ENCODE data around the gene GSK3B.
A peak's percentile ranks its signal among the peaks of the same experiment; 100 is the strongest.

Gene GSK3B

GRCh38 chr3:120114376-120114775, 20.1 kb upstream of the GSK3B start:
- peak; percentile 86 for DNase-seq (ENCODE audit: low read depth)
- no peak overlapping the region for H3K4me3 ChIP-seq (ENCODE audit: low read length)
- TF ChIP-seq CTCF (IDR thresholded peaks at IDR 0.05; ENCODE audit: insufficient read depth, low read depth, low read length, missing control alignments) = no peak

GRCh38 chr3:120113128-120114116, 19.2 kb upstream of the GSK3B start:
- H3K4me3 ChIP-seq (ENCODE audit: low read length) = no peak overlapping the region
- no peak for TF ChIP-seq CTCF (IDR thresholded peaks at IDR 0.05; ENCODE audit: insufficient read depth, low read depth, low read length, missing control alignments)
- DNase-seq (ENCODE audit: low read depth) = peak; percentile 97

GRCh38 chr3:120111898-120112297, 17.7 kb upstream of the GSK3B start:
- no peak overlapping the region for H3K4me3 ChIP-seq (ENCODE audit: low read length)
- peak; percentile 95 for DNase-seq (ENCODE audit: low read depth)
- TF ChIP-seq CTCF (IDR thresholded peaks at IDR 0.05; ENCODE audit: insufficient read depth, low read depth, low read length, missing control alignments) = no peak

- no peak for DNase-seq (ENCODE audit: low read depth)
- no peak for TF ChIP-seq CTCF (IDR thresholded peaks at IDR 0.05; ENCODE audit: insufficient read depth, low read depth, low read length, missing control alignments)
- no peak overlapping the region for H3K4me3 ChIP-seq (ENCODE audit: low read length)
Measured at GRCh38 chr3:120103276-120103675, 9.0 kb upstream of the GSK3B start.

- no peak overlapping the region for H3K4me3 ChIP-seq (ENCODE audit: low read length)
- peak; percentile 93 for DNase-seq (ENCODE audit: low read depth)
- no peak for TF ChIP-seq CTCF (IDR thresholded peaks at IDR 0.05; ENCODE audit: insufficient read depth, low read depth, low read length, missing control alignments)
Measured at GRCh38 chr3:120102674-120103073, 8.4 kb upstream of the GSK3B start.

GRCh38 chr3:120102232-120102631, 8.0 kb upstream of the GSK3B start:
- no peak overlapping the region for H3K4me3 ChIP-seq (ENCODE audit: low read length)
- no peak for TF ChIP-seq CTCF (IDR thresholded peaks at IDR 0.05; ENCODE audit: insufficient read depth, low read depth, low read length, missing control alignments)
- DNase-seq (ENCODE audit: low read depth) = no peak
